Measurements from ENCODE around the gene ARID1B. TPM values are rescaled to one million over a fixed set of nuclear protein-coding genes. Genes with fewer than 3 reads are reported as not detected.
"Not testable (repeated sequence)": the region's sequence is repeated elsewhere in the genome, so short reads cannot be mapped to it uniquely, and the experiment has no call there.

Gene ARID1B
- polyA plus RNA-seq, 1 donor = 66.0 TPM

DNA sequence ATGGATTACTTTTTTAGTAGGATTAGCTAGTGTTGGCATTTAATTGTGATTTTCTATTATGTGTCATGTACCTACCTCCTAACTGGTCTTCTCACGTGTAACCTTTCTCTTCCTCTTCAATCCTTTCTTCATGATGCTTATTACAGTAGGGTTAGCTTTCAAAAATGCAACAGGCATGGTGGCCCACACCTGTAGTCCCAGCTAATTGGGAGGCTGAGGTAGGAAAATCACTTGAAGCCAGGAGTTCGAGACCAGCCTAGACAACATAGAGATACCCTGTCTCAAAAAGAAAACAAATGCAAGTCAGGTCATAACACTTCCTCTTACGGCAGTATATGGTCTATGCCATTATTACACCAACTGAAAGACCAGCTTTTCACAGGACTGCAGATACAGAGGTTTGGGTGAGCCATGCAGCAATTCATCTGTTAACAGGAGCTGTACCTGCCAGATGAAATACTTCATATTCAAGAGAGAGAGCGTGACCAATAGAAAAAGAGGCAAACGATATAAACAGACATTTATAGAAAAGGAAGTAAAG is 351.1 kb downstream of the ARID1B start:
- DNase-seq (ENCODE audit: low read depth) = no peak

DNA sequence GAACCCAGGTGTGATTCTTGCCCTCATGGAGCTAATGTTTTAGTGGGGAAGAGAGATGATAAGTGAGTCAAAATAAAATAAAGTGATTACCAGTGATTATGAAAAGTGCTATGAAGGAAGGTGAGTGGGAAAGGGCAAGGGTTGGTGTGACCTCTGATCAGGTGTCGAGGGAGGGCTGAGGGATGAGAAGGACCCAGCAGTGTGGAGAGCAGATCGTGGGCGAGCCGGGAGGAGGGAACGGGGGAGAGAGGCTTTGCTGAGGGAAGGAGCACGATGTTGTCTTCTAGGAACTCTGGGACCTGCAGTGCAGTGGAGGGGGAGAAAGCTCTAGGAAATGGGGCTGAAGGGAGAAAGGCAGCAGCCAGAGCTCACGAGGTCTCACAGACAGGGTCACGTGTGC is 354.1 kb downstream of the ARID1B start:
- DNase-seq (ENCODE audit: low read depth) = no peak

DNA sequence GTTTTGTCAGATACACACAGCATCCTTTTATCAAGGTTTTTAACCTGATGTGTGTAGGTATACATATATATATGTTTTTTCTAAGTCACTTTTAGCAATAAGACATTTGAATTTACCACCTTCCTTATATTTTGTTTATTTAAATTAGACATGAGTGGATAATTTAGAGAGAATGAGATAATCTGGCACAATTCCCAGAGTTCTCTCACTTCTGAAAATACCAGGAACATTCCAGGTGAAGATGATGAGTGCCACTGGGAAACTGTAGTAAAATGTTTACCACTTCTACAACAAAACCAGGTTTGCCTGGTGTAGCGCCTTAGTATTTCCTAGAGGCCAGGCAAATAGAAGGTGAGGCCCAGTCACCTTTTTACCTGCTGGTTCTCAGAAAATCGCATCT is 356.7 kb downstream of the ARID1B start:
- no peak for DNase-seq (ENCODE audit: low read depth)

DNA sequence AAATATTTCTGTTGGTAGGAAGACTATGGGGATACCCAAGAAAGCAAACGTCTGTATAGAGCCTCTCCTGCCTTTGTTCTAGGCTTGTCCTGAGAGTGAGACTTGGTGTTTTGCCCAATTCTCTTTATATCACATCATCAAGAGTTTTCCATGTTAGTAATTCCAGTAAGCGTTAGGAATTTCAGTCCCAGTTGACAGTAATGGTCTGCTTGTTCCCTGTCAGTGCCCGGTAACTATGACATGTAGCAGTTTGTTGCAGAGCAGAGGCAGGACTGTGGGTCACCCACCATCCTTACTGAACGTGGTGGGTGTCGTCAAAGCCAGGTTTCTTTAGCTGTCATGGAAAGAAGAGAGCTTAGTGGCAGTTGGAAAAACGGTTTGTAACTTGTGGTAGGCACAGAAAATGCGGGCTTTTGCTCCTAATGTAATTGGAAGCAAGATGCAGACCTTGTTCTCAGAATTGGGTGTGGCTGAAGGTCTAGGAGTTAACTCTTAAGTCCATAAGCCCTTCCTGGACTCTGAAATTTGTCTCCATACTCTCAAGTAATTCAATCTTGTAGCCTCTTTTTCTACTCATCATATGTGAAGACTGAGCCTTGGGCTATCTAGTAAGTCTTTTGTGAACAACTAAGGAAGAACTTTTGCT is 357.3 kb downstream of the ARID1B start:
- DNase-seq (ENCODE audit: low read depth) = no peak

DNA sequence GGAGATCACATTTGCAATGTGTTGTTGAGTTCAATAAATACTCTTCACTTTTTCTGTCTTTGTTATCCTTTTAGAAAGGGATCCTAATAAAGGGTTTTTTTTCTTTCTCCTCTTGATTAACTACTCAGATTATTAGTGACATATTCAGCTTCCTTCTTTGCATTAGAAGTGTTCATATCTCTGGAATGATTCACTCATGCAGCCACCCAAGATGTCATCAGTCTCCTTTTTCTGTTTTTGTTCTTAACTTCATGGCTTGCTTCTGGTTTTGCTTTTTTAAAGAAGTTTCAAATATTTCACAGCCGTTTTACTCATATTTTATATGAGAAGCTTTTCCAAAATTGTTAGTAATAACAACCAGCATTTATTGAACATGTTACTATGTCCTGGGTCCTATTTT is 358.5 kb downstream of the ARID1B start:
- no peak for DNase-seq (ENCODE audit: low read depth)

DNA sequence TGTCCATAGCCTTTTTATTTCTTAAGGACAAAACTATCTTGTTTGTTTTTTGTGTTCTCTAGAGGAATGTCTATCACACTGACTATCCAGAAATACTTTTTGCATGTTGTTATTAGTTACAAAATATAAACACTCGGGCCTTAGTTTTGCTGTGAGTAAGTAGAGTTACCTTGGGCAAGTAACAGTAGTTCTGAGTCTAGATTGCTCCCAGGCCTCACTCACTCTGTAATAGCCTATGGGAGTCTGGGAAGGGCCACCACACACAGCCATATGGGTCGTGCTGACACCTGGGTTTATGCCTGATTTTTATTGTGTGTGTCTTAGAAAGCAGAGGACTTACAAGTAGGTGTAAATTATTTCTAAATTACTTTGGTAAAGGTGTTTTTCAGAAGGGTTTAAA is 360.3 kb downstream of the ARID1B start:
- DNase-seq (ENCODE audit: low read depth) = no peak

DNA sequence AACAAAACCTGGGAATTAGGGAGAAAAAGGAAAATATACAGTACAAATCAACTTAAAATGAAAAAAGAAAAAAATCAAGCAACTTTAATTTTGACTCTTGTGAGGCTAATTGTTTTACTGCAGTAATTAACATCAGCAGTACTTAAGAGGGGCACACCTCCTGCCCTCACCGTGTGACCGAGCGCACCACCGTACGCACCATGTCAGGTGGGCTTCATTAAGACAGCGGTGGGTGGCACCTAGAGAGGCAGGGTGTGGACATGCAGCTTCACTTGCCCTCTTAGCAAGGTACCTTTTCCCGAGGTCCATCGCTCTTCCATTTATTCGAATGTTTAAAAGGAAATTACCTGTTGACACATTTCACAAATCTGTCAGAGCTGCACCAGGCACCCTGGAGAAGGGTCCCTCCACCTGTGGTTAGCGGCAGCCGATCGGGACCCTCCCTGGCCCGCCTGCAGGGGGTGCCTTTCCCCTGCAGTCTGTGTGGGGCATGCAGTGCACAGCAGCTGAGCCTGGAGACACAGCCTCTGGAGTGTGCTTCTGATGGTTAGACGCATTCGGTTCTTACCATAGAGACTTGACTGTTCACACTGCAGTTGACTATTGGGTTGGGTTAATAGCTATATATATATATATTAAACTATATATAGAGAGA is 362.0 kb downstream of the ARID1B start:
- no peak for DNase-seq (ENCODE audit: low read depth)

DNA sequence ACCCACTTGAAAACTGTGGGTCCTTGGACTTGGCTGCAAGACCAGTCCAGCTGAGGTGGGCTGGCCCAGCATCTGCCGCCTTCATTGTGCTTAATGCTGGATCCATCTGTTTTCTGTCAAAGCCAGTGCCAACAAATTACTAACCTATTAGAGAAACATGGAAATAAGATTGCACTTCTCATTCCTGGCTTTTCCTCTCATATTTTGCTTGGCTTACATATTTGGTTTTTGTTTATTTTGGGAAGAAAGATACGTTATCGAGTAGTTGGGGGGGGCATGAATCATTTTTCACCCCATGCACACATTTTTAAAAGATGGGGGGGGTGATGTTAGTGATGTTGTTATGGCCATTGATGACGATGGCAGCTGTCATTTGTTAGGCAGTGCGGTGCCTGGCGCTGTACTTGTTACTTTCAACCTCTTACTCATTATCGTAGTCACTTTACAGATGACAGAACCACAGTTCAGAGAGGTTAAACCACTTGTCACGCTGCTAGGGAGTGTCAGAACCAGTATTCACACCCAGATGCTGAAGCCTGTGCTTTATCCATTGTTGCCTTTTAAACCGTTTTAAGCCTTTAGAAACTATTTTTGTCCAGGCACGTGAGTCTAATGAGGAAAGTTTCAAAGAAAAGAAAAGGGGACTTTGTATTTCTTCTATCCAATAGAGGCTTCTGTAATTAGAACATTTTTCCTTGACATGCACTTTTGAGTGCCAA is 366.2 kb downstream of the ARID1B start:
- DNase-seq (ENCODE audit: low read depth) = no peak

DNA sequence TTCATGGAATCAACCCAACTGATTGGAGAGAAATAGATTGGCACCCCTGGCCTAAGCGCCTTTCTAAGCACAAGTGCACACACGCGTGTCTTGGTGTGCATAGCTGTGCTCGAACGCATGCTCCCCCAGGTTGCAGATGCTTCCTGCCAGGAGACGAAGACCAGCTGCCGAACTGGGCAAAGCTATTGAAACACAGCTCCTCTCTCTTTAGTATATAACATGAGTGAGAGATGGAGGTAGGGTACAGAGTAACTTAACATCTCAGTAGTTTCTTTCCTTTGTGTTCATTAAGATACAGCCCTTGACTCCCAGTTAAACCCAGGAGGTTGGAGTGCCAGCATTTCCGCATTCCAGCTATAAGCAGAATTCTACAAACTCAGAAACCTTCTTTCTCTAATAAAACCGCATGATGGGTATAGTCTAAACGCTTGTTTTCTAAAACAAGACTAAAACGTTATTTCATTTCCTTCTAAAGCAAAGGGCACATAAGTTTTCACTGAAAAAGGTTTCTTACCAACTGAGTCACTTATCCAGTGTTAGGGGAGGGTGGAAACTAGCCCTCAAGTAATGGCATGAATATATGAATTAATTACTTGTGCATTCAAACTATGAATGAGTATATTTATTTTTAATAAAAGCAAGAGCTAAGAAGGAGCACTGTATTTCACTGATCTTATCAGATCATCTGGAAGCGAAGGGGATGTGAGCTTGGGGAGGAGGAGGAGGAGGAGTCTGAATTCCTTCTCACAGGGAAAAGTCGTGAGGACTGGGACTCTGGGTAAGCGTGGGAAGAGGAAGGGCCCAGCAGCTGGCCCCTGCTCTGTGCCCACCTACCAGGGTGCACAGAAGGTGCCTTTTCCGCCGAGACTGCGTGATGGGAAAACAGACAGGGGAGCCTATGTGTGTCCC is 367.0 kb downstream of the ARID1B start:
- no peak for DNase-seq (ENCODE audit: low read depth)

DNA sequence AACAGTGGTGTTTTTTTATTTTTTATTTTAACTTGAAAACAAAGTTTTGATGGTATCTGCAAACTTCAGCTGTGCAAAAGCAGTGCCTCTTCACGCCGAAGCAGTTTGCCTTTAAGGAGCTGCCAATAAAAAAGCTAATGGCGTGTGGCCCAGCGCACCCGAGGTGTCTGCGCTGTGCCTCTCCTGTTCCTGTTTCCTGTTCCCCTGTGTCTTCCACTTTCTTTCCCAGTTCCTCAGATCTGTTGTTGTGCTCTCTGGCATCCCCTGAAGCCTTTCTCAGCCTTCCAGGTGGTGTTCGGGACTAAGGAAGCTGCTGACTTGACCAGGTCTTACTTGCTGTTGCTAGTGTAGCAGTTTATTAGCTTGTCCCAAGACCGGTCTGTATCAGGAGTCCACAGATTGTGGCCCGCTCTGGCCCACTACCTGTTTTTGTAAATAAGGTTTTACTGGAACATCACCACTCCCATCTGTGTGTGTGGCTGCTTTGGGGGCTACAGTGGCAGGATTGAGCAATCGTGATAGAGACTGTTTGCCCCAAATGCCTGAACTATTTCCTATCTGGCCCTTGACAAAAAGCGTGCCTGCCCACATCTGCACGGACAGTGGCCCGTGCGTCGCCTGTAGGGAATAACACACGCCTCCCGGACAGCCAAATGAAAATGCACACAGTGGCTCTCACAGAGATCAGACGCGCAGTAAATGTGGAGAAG is 367.8 kb downstream of the ARID1B start:
- DNase-seq (ENCODE audit: low read depth) = no peak

DNA sequence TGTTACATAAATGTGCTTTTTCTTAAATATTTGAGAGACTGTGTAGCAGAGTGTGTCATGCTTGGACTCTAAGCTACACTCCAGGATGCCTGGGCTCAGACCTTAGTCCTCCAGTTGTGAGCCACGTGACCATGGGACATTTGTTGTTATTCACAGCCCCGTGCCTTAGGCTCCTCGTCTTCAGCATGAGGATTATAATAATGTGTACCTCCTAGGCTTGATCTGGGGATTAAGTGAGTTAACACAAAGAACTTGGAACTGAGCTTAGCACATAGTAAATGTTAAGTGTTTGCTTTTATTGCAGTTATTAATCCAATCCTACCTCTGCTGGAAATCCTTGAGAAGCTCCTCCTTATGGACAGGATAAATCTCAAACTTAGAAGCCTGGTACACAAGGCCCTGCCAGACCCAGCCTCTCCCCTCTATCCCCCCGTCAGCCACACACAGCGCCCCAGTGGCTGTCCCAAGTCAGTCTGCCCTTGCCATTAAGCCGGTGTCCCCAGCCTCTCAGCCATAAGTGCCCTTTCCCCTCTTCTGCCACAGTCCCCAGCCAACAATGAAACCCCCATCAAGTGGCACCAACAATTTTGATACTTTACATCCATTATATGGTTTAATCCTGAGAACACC is 368.6 kb downstream of the ARID1B start:
- DNase-seq (ENCODE audit: low read depth) = no peak

DNA sequence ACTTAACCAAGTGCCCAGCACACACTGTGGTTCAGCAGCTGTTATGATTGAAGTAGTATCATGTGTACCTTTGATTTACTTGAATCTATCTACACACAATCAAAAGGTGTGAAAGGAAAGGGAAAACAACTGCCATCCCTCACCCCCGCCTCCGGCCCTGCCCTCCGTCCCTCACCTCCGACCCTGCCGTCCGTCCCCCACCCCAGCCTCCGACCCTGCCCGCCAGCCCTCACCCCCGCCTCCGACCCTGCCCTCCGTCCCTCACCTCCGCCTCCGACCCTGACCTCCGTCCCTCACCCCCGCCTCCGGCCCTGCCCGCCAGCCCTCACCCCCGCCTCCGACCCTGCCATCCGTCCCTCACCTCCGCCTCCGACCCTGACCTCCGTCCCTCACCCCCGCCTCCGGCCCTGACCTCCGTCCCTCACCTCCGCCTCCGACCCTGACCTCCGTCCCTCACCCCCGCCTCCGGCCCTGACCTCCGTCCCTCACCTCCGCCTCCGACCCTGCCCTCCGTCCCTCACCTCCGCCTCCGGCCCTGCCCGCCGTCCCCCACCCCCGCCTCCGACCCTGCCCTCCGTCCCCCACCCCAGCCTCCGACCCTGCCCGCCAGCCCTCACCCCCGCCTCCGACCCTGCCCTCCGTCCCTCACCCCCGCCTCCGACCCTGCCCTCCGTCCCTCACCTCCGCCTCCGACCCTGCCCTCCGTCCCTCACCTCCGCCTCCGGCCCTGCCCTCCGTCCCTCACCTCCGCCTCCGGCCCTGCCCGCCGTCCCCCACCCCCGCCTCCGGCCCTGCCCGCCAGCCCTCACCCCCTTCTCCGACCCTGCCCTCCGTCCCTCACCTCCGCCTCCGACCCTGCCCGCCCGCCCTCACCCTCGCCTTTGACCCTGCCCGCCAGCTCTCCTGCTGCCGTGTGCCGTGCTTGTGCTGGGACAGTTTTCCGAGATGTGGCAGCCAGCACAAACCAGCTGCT is 370.2 kb downstream of the ARID1B start:
- not testable (repeated sequence) for DNase-seq (ENCODE audit: low read depth)

DNA sequence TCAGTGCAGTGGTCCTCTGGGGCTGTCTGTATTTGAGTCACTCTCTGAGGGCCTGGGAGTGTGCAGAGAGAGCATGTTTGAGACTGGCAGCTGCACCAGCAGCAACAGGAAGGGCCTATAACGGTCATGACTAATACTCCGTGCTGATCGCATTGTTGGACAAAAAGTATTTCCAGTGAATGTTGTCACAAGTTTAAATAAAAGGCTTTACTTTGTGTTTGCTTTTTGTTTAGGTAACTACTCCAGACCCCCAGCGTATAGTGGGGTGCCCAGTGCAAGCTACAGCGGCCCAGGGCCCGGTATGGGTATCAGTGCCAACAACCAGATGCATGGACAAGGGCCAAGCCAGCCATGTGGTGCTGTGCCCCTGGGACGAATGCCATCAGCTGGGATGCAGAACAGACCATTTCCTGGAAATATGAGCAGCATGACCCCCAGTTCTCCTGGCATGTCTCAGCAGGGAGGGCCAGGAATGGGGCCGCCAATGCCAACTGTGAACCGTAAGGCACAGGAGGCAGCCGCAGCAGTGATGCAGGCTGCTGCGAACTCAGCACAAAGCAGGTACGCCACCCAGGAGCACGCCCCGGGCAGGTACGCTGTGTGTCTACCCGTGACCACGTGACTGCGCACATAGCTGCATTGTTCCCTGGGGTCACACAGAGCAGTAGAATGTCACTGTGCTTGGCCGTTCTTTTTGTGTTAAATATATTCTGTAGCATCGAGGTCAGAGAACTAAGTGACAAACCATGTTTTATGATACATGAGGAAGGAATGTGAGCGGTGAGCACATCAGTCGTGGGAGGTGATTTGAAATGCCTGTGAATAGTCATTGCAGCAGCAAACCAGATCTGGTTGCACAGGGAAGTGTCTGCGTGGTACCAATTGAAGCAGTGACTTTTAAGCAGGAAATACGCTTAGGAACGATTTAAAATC is 371.5 kb downstream of the ARID1B start:
- DNase-seq (ENCODE audit: low read depth) = no peak

DNA sequence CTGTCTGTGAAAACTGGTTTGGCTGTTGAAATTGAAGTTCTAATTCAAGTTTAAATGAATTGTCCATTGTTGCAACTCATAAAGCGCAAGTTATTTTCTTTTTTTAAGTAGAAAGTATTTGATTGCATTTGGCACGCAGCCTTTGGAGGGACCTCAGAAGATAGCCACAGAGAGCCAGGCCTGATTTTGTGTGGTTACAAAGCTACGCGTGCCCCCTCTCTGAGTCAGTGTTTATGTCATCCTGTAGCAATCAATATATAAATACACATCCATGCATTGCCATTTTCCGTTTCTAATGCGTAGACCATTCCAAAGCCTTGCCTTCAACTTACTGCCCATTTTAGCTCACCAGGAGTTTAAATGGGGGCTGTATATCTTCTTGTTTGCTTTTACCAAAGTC is 372.9 kb downstream of the ARID1B start:
- DNase-seq (ENCODE audit: low read depth) = no peak

DNA sequence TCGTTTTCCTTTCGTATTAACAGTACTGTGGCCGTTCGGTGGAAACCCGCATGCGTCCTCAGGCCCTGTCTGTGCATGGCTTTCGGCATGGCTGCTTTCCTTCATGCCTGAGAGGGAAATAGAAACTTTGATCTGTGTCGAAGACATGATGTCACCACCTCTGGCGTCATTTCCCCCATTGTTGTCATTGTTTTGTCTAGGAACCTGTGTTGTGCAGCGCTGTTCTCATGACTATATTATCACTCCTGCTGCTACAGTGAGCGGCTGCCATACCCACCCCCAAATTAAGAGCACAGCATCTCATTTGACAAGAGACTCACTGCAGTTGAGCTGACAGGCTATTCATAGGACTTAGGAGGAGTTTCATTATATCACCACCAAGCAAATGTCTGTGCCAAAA is 373.9 kb downstream of the ARID1B start:
- no peak for DNase-seq (ENCODE audit: low read depth)

DNA sequence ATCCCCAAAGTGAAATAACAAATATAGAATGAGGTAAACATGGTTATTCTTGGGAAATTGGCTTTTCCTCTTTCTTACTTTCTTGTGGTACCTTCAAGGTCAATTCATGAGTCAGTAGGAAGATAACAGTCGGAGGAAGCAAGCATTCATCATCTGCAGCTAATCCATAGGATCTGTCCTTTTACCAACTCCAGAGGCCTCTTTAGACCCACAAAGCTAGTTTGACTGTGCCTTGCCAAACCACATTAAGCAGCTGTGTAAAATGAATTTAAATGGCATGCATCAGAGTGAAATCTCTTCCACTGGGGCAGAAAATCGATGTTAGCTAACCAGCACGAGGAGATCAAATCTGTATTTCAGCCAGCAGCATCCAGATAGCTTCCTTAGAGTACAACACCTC is 374.8 kb downstream of the ARID1B start:
- no peak for DNase-seq (ENCODE audit: low read depth)

DNA sequence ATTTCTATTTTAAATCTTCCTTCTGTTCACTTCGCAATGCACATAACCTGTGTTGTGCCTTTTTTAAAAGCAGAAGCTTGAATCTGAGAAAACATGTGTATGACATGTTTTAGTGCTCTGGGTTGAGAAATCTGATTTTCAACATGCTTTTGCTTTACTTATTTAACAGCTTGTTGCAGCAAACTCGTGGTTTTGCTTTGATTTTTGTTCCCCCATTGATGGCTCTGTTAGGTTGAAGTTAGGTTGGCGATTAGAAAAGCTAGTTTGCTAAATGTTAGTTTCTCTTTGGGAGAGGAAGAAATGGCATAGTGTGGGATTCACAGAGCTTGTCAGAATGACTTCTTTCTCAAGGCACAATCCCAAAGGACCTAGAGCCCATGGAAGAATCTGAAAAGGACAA is 375.4 kb downstream of the ARID1B start:
- DNase-seq (ENCODE audit: low read depth) = no peak

DNA sequence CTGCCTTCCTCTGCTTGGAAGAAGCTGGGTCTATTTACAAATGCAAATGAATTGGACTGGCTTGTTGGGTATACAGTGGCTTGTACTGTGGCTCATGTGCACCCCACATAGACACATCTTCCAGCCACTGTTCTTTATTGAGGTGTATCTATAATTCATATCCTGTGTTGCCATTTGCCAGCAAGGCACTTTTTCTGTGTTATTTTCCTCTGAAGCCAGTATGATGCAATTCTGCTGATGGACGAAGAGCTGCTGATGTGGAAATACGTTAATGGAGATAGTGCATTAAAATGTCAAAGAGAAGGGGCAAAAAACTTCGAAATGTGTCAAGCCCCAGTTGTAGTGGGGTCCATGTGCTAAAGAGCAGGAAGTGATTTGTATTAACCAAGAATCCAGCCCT is 378.6 kb downstream of the ARID1B start:
- DNase-seq (ENCODE audit: low read depth) = no peak

All from forelimb muscle (tissue), 1 donor.